HCT116 (cell line): ENCODE results near the gene RARB. TPM values are rescaled to one million over a fixed set of nuclear protein-coding genes. Genes with fewer than 3 reads are reported as not detected.

ENCODE experiments used
- ATAC-seq: fragments of 200-7000 bp; cut with Tn5 transposase; 2 replicates; pipeline ENCODE4 v1.9.1; 2020; ENCODE audit warnings: mild to moderate bottlenecking, moderate library complexity
- BruUV-seq: library from RNA; stranded (reverse); fragments of 400-500 nt; replicated peaks from 2 replicates; lab custom pipeline; 2021; lab: Mats Ljungman, UMichigan
- CTCF ChIA-PET: fragments of 300-600 bp; sonication (Branson Sonifier 250); formaldehyde crosslinking; loops from one replicate; lab custom pipeline; 2021; ENCODE audit warnings: antibody characterized with exemption; lab: Charles Lee
- POLR2A ChIA-PET: fragments of 300-600, 350-600 bp; sonication (Branson Sonifier 250); formaldehyde crosslinking; loops from one replicate; lab custom pipeline; 2021; ENCODE audit warnings: antibody characterized with exemption; lab: Charles Lee
- RAD21 ChIA-PET, 2 experiments: fragments of 300-600 bp; sonication (Branson Sonifier 250); formaldehyde crosslinking; loops; one replicate each; lab custom pipeline; 2023; ENCODE audit warnings: low total read pairs in 2 of 2; ENCODE audit not compliant: uncharacterized antibody in 2 of 2, unreplicated experiment in 2 of 2, low non-redundant PET in 1 of 2; lab: Charles Lee
- DNase-seq: peaks from one replicate; pipeline ENCODE4 v3.0.0-alpha.2; 2010; ENCODE audit warnings: low read depth, low spot score
- H2AFZ ChIP-seq: fragments of 200-600 bp; shearing (Covaris generic), sonication (generic); 2 replicates; pipeline ENCODE4 v1.6.1; 2017; ENCODE audit warnings: low read depth, mixed run types, mixed read lengths, antibody characterized with exemption, low read length; ENCODE audit not compliant: poor library complexity, severe bottlenecking
- H3K27ac ChIP-seq: 2 replicates; pipeline ENCODE4 v1.5.1; 2012; ENCODE audit warnings: low read depth, low read length
- H3K27me3 ChIP-seq: fragments of 200-600 bp; sonication (generic); 2 replicates; pipeline ENCODE4 v1.6.1; 2016; ENCODE audit warnings: mixed run types, low read length, mixed read lengths; ENCODE audit not compliant: insufficient read depth
- H3K36me3 ChIP-seq, 2 experiments: fragments of 200-500 bp in 1 of 2; fragments of 200-600 bp in 1 of 2; sonication (Bioruptor generic) in 1 of 2; sonication (generic) in 1 of 2; 2 replicates each; pipeline versions ENCODE4 v1.5.1 to v1.6.1; 2014 to 2016; ENCODE audit warnings: low read length in 2 of 2, inconsistent platforms in 1 of 2, mixed read lengths in 1 of 2, mixed run types in 1 of 2; ENCODE audit not compliant: insufficient read depth in 2 of 2, control insufficient read depth in 1 of 2
- H3K4me1 ChIP-seq, 2 experiments: fragments of 200-600 bp in 1 of 2; sonication (generic) in 1 of 2; 2 replicates each; pipeline versions ENCODE4 v1.5.1 to v1.6.1; 2012 to 2017; ENCODE audit warnings: low read length in 2 of 2, inconsistent platforms in 1 of 2, mild to moderate bottlenecking in 1 of 2, mixed read lengths in 1 of 2, mixed run types in 1 of 2, moderate library complexity in 1 of 2; ENCODE audit not compliant: insufficient read depth in 2 of 2, control insufficient read depth in 1 of 2
- H3K4me2 ChIP-seq: fragments of 200-600 bp; sonication (generic); 2 replicates; pipeline ENCODE4 v1.6.1; 2017; ENCODE audit warnings: mixed run types, low read length, mixed read lengths
- H3K4me3 ChIP-seq, 2 experiments: fragments of 200-600 bp in 1 of 2; sonication (generic) in 1 of 2; replicated peaks in 1 of 2; 2 replicates each; pipeline ENCODE4 v1.5.1; 2011 to 2016; ENCODE audit warnings: low read length in 2 of 2, control low read depth in 1 of 2, low read depth in 1 of 2, mild to moderate bottlenecking in 1 of 2, mixed read lengths in 1 of 2, mixed run types in 1 of 2
- H3K79me2 ChIP-seq: fragments of 200-600 bp; sonication (generic); 2 replicates; pipeline ENCODE4 v1.6.1; 2017; ENCODE audit warnings: mild to moderate bottlenecking, mixed run types, low read length, moderate library complexity, mixed read lengths; ENCODE audit not compliant: insufficient read depth
- H3K9ac ChIP-seq: fragments of 200-600 bp; sonication (generic); 2 replicates; pipeline ENCODE4 v1.6.1; 2016; ENCODE audit warnings: low read length, mixed read lengths
- H3K9me2 ChIP-seq: fragments of 200-600 bp; sonication (generic), shearing (Covaris generic); 2 replicates; pipeline ENCODE4 v1.6.1; 2017; ENCODE audit warnings: mixed run types, mild to moderate bottlenecking, moderate library complexity; ENCODE audit not compliant: insufficient read depth
- H3K9me3 ChIP-seq, 2 experiments: fragments of 200-500 bp in 1 of 2; fragments of 200-600 bp in 1 of 2; sonication (Bioruptor generic) in 1 of 2; sonication (generic) in 1 of 2; 2 replicates each; pipeline ENCODE4 v1.6.1; 2014 to 2017; ENCODE audit warnings: low read length in 2 of 2, mixed read lengths in 2 of 2, inconsistent platforms in 1 of 2, low read depth in 1 of 2, mild to moderate bottlenecking in 1 of 2, mixed run types in 1 of 2, moderate library complexity in 1 of 2; ENCODE audit not compliant: control insufficient read depth in 1 of 2, insufficient read depth in 1 of 2
- H4K20me1 ChIP-seq: fragments of 200-600 bp; sonication (generic), shearing (Covaris generic); 2 replicates; pipeline ENCODE4 v1.6.1; 2017; ENCODE audit warnings: mixed run types, mild to moderate bottlenecking, moderate library complexity; ENCODE audit not compliant: insufficient read depth
- CBX3 ChIP-seq: IDR thresholded peaks from 2 replicates; pipeline ENCODE4 v1.6.1; 2012; ENCODE audit warnings: low read depth
- ELF1 ChIP-seq: IDR thresholded peaks from 2 replicates; pipeline ENCODE4 v1.6.1; 2012; ENCODE audit warnings: low read depth, borderline replicate concordance
- EZH2 ChIP-seq: fragments of 200-600 bp; sonication (generic); IDR thresholded peaks from 2 replicates; pipeline ENCODE4 v1.6.1; 2017; ENCODE audit warnings: antibody characterized with exemption, mixed run types
- EZH2phosphoT487 ChIP-seq: fragments of 200-600 bp; IDR thresholded peaks from 2 replicates; pipeline ENCODE4 v1.6.1; 2018; ENCODE audit warnings: antibody characterized with exemption, borderline replicate concordance
- FOSL1 ChIP-seq: IDR thresholded peaks from 2 replicates; pipeline ENCODE4 v1.6.1; 2012; ENCODE audit warnings: low read depth
- JUND ChIP-seq: IDR thresholded peaks from 2 replicates; pipeline ENCODE4 v1.6.1; 2012
- POLR2AphosphoS5 ChIP-seq: IDR thresholded peaks from 2 replicates; pipeline ENCODE4 v1.6.1; 2011; ENCODE audit warnings: mild to moderate bottlenecking, low read depth, low read length, moderate library complexity
- SRF ChIP-seq: IDR thresholded peaks from 2 replicates; pipeline ENCODE4 v1.6.1; 2012; ENCODE audit warnings: low read depth
- TCF7L2 ChIP-seq: IDR thresholded peaks from 2 replicates; pipeline ENCODE4 v1.7.0; 2011; ENCODE audit warnings: borderline replicate concordance, inconsistent platforms; ENCODE audit not compliant: insufficient read depth, insufficient read length; ENCODE audit errors: extremely low read depth
- YY1 ChIP-seq: IDR thresholded peaks from 2 replicates; pipeline ENCODE4 v1.6.1; 2011; ENCODE audit warnings: low read length, low read depth, moderate library complexity, mild to moderate bottlenecking; ENCODE audit not compliant: insufficient replicate concordance; ENCODE audit errors: extremely low read depth
- ZFX ChIP-seq: fragments of 450-650 bp; IDR thresholded peaks from 2 replicates; pipeline ENCODE4 v1.6.1; 2017
- intact Hi-C: fragments of 100-400 bp; cut with micrococcal nuclease; formaldehyde crosslinking; loops from 2 replicates; pipeline ENCODE4 v1.10.0; 2022
- total RNA-seq: library from RNA; stranded (reverse); gene quantifications from one replicate; pipeline ENCODE4 v1.2.1, GENCODE V29; 2021; ENCODE audit not compliant: unreplicated experiment
- TF ChIP-seq, protein P1 (sequence below): IDR thresholded peaks from 2 replicates; pipeline ENCODE4 v1.6.1; 2012; ENCODE audit warnings: low read depth

RARB gene
- total RNA-seq, 1 experiment from 2014 or later: not detected

- TF ChIP-seq CBX3: no peak
- Histone ChIP-seq H3K27me3 (peaks cover 43% of the 10 kb centered on the region), H3K9me3 (no peaks in the 10 kb centered on the region), H3K9ac (no peak overlapping the region), H4K20me1 (no peaks in the 10 kb centered on the region), H3K36me3 (no peaks in the 10 kb centered on the region), H3K4me1 (no peaks in the 10 kb centered on the region), H3K4me3 (no peak overlapping the region), H3K9me2 (no peaks in the 10 kb centered on the region), H3K27ac (no peak overlapping the region), H2AFZ (no peak overlapping the region), H3K79me2 (no peaks in the 10 kb centered on the region), H3K4me2 (no peak overlapping the region)
- no TSS peak for BruUV-seq
- ChIA-PET POLR2A (no interaction called here), RAD21 (no interaction called here), CTCF (no interaction called here)
- ATAC-seq (no peak), DNase-seq (no peak)
- intact Hi-C loops: no loop called here
Observed at GRCh38 chr3:25405335-25405734, 22.7 kb upstream of the RARB start.

DNA sequence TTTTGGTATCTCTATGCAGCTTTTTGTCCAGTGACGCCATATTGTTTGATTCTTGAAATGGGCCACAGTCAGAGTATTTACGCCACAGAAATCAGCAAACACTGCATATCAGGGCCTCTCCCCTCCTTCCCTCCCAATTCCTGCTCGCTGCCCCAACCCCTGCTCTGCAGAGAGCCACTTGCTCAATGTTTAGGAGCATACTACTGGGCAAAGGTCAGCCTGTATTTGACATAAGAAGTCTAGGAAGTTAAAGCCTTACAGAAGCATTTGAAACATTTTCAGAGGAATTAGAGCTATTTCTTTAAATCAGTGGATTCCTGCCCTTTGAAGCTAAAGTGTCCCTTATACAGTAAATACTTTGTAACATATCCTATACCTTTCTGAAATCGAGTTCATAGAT, 17.4 kb upstream of the RARB start:
- no peaks in the 10 kb centered on the region for H3K9me2 ChIP-seq

DNA sequence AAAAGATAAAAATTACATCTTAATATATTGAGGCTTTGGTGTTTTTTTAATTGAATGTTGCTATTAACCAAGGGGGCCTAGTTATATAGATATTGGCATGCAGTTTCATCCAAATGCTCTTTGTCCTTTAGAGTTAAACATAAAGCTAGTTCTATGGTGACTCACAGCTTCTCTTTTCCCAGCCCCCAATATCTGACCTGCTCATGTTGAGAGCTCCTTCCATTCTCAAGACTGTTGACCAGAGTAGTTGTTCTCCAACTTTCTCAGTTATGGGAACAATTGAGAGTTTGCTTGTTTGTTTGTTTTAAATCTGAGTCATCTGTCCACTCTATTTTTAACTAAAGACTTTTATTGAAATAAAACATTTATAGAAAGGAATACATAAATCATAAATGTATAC, 15.8 kb upstream of the RARB start:
- H3K4me1 ChIP-seq: no peaks in the 10 kb centered on the region
- BruUV-seq: no TSS peak
- no peaks in the 10 kb centered on the region for H3K36me3 ChIP-seq
- ATAC-seq: no peak
- H3K9me2 ChIP-seq: no peaks in the 10 kb centered on the region
- POLR2A ChIA-PET: no interaction called here
- RAD21 ChIA-PET: no interaction called here
- no peaks in the 10 kb centered on the region for H3K9me3 ChIP-seq
- H3K4me3 ChIP-seq: no peak overlapping the region
- no peaks in the 10 kb centered on the region for H3K79me2 ChIP-seq
- no peak overlapping the region for H3K9ac ChIP-seq
- H3K27me3 ChIP-seq: peaks cover 56% of the 10 kb centered on the region
- H3K27ac ChIP-seq: no peak overlapping the region
- intact Hi-C loops: no loop called here
- no peak overlapping the region for H3K4me2 ChIP-seq
- no peak overlapping the region for H2AFZ ChIP-seq
- DNase-seq: no peak
- CTCF ChIA-PET: no interaction called here
- H4K20me1 ChIP-seq: no peaks in the 10 kb centered on the region
- TF ChIP-seq, protein P1, sequence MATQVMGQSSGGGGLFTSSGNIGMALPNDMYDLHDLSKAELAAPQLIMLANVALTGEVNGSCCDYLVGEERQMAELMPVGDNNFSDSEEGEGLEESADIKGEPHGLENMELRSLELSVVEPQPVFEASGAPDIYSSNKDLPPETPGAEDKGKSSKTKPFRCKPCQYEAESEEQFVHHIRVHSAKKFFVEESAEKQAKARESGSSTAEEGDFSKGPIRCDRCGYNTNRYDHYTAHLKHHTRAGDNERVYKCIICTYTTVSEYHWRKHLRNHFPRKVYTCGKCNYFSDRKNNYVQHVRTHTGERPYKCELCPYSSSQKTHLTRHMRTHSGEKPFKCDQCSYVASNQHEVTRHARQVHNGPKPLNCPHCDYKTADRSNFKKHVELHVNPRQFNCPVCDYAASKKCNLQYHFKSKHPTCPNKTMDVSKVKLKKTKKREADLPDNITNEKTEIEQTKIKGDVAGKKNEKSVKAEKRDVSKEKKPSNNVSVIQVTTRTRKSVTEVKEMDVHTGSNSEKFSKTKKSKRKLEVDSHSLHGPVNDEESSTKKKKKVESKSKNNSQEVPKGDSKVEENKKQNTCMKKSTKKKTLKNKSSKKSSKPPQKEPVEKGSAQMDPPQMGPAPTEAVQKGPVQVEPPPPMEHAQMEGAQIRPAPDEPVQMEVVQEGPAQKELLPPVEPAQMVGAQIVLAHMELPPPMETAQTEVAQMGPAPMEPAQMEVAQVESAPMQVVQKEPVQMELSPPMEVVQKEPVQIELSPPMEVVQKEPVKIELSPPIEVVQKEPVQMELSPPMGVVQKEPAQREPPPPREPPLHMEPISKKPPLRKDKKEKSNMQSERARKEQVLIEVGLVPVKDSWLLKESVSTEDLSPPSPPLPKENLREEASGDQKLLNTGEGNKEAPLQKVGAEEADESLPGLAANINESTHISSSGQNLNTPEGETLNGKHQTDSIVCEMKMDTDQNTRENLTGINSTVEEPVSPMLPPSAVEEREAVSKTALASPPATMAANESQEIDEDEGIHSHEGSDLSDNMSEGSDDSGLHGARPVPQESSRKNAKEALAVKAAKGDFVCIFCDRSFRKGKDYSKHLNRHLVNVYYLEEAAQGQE: no peak
- TF ChIP-seq EZH2: no peak
- no peak for TF ChIP-seq EZH2phosphoT487
- no peak for TF ChIP-seq YY1
- no peak for TF ChIP-seq SRF
- TF ChIP-seq ZFX: no peak
- TF ChIP-seq ELF1: no peak
- no peak for TF ChIP-seq POLR2AphosphoS5
- no peak for TF ChIP-seq JUND
- TF ChIP-seq TCF7L2: no peak
- no peak for TF ChIP-seq FOSL1

More for the DNA sequence above, 17.4 kb upstream of the RARB start:
- Histone ChIP-seq H3K4me3 (no peak overlapping the region), H3K4me2 (no peak overlapping the region), H3K9ac (no peak overlapping the region), H3K4me1 (no peaks in the 10 kb centered on the region), H2AFZ (no peak overlapping the region), H3K9me3 (no peaks in the 10 kb centered on the region), H4K20me1 (no peaks in the 10 kb centered on the region), H3K79me2 (no peaks in the 10 kb centered on the region), H3K27me3 (peaks cover 47% of the 10 kb centered on the region), H3K36me3 (no peaks in the 10 kb centered on the region), H3K27ac (no peak overlapping the region)
- RAD21 ChIA-PET: no interaction called here
- no peak for ATAC-seq
- TF ChIP-seq TCF7L2: no peak
- no peak for DNase-seq
- intact Hi-C loops: no loop called here
- no TSS peak for BruUV-seq
- POLR2A ChIA-PET: no interaction called here
- CTCF ChIA-PET: no interaction called here
